HG03196 (cell line): ENCODE measurements around the gene UGT1A3.

Experiments
- ATAC-seq: cut with Tn5 transposase; IDR thresholded peaks from one replicate; pipeline ENCODE4 v1.9.1; 2021; ENCODE audit not compliant: unreplicated experiment

UGT1A3 gene

GRCh38 chr2:233813236-233814055 is 84.6 kb downstream of the UGT1A3 start:
- ATAC-seq = no peak

GRCh38 chr2:233814056-233814835 is 85.4 kb downstream of the UGT1A3 start:
- ATAC-seq = no peak

- ATAC-seq = no peak
Measured at GRCh38 chr2:233815861-233816260, 87.0 kb downstream of the UGT1A3 start.

GRCh38 chr2:233816334-233816733 is 87.5 kb downstream of the UGT1A3 start:
- ATAC-seq = no peak

- ATAC-seq = no peak
Measured at GRCh38 chr2:233816771-233817170, 87.9 kb downstream of the UGT1A3 start.

DNA sequence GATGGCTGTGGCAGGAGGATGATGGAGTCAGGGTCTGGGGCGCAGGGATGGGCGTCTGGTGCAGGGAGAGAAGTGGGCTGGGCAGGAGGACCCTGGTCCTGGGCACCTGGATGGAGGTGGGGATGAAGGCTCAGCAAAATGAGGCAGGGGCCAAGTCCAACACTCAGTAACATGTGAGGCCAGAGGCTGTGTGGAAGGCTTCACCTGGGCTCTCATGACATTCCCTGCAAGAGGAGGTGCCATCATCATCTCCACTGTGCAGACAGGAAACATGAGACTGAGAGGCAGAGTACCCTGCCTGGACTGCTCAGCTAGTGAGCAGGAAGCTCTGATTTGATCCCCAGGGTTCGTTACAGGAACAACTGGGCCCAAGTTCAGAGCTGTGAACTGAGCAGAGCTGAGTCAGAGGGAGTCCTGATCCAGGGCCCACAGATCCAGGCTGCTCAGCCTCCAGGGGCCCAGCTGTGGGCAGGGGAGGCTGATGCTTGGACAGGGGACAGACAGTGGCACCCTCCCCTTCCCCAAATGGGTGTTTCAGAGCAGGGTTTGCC is 88.6 kb downstream of the UGT1A3 start:
- no peak for ATAC-seq

DNA sequence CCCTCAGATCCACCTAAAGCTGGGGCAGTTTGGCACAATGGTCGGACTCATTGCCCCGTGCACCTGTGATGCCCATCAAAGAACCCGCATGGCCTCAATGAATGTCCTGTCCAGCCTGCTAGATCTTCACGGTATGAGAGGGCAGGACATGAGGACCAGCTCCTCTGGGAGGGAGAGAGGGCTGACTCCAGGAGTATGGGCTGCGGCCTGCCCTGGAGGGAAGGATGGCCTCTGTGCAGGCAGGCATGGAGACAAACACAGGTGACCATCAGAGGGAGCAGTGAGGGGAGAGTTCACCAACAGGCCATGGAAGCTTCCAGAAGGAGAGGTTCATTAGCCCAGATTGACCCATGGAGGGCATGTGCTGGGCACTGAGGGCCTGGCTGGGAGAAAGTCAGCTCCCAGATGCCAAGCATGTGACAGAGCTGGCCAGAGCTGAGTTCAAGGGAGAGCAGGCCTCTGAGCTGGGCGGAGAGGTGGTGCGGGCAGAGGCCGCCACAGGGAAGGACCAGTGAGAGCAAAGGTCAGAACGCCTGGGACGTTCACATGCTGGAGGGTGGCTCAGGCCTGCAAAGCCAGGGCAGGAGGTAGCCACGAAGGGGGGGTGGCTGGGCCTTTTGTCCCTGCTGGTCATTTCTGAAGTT is 89.3 kb downstream of the UGT1A3 start:
- no peak for ATAC-seq

GRCh38 chr2:233818639-233819621 is 90.1 kb downstream of the UGT1A3 start:
- ATAC-seq = no peak

- no peak for ATAC-seq
Measured at GRCh38 chr2:233819884-233820773, 91.3 kb downstream of the UGT1A3 start.

DNA sequence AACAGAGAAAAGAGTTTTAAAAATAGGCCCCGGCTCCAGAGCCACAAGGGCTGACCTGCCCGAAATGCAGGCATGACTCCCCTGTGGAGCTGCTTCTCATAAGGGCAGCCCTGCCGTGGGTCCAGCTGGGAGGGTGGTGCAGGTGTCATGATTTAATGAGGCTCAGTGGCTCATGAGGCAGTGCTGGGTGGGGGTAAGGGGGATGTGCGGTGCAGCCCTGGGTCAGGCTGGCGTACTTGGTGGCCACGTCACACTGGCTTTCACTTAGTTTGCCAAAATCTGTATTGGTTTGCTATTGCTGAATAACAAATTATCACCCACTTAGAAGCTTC is 91.9 kb downstream of the UGT1A3 start:
- no peak for ATAC-seq

GRCh38 chr2:233821196-233821595 is 92.4 kb downstream of the UGT1A3 start:
- ATAC-seq = no peak

- no peak for ATAC-seq
Measured at GRCh38 chr2:233821709-233822100, 92.9 kb downstream of the UGT1A3 start.

- ATAC-seq = no peak
Measured at GRCh38 chr2:233822101-233822771, 93.4 kb downstream of the UGT1A3 start.
